Measurements from ENCODE around the gene ACAA2.

GRCh38 chr18:49827996-49828395 is 14.7 kb upstream of the ACAA2 start:
- TF ChIP-seq CTCF (IDR thresholded peaks at IDR 0.05) = no peak
- TF ChIP-seq ZFX (IDR thresholded peaks at IDR 0.05; ENCODE audit: borderline replicate concordance) = no peak

Measured in 22Rv1 (cell line).